GM23338 (cell line): Measurements from ENCODE around the gene AKAP13.

Experiments
- EZH2 ChIP-seq: fragments of 200-600 bp; sonication (generic); IDR thresholded peaks from one replicate; pipeline ENCODE4 v1.8.0; 2017; ENCODE audit warnings: antibody characterized with exemption, mild to moderate bottlenecking, low read depth; ENCODE audit not compliant: unreplicated experiment
- EZH2phosphoT487 ChIP-seq: fragments of 200-600 bp; sonication (generic); IDR thresholded peaks from one replicate; pipeline ENCODE4 v1.8.1; 2018; ENCODE audit warnings: antibody characterized with exemption; ENCODE audit not compliant: unreplicated experiment
- POLR2AphosphoS5 ChIP-seq: IDR thresholded peaks from 2 replicates; pipeline ENCODE4 v1.6.1; 2016; ENCODE audit warnings: antibody characterized with exemption, low read depth
- TF ChIP-seq, protein P1 (sequence below), 2 experiments: fragments of 200-600 bp in 1 of 2; sonication (generic) in 1 of 2; conservative IDR thresholded peaks; 2 replicates each; pipeline versions ENCODE4 v1.5.1 to v1.6.1; 2016 to 2017; ENCODE audit warnings: antibody characterized with exemption in 2 of 2, low read depth in 2 of 2, mild to moderate bottlenecking in 2 of 2, moderate library complexity in 1 of 2

DNA sequence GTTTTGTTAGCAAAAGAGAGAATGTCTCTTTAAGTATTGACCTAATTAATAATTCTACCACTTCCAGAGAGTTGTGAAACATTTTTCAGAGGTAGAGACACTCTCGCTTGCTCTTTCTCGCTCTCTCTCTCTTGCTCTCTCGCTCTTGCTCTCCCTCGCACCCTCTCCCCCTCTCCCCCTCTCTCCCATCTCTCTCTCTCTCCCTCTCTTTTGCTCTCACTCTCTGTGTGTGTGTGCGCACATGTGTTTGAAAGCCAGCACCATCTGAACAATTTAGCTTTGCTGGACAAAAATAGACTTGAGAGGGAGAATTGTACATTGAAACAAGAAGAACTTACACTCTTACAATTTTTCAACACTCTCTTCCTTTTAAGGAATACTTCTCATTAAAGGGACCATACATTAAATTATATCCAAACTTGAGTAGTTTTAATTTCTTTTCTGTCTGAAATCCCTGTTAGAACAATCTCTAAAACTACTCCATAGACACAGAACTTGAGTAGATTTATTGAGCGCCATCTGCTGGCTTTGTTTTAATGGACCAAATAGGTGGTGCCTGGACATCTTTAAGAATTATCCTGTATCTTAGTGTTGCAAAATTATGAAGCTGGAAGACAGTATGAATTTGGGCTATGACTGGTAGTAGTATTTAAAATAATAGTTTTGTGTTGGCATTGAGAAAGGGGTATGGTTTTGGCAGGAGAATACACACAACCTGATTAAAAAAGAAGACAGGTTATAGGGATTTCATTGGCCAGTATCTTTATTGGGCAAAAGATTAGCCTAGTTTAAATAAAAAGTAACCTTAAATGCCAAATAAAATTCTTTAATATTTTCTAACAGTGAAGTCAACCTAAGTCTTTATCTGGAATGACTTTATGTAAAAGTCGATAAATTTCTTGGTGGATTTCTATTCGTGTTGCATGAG, 124.6 kb downstream of the AKAP13 start:
- TF ChIP-seq, protein P1, sequence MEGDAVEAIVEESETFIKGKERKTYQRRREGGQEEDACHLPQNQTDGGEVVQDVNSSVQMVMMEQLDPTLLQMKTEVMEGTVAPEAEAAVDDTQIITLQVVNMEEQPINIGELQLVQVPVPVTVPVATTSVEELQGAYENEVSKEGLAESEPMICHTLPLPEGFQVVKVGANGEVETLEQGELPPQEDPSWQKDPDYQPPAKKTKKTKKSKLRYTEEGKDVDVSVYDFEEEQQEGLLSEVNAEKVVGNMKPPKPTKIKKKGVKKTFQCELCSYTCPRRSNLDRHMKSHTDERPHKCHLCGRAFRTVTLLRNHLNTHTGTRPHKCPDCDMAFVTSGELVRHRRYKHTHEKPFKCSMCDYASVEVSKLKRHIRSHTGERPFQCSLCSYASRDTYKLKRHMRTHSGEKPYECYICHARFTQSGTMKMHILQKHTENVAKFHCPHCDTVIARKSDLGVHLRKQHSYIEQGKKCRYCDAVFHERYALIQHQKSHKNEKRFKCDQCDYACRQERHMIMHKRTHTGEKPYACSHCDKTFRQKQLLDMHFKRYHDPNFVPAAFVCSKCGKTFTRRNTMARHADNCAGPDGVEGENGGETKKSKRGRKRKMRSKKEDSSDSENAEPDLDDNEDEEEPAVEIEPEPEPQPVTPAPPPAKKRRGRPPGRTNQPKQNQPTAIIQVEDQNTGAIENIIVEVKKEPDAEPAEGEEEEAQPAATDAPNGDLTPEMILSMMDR (conservative IDR thresholded peaks at IDR 0.05; ENCODE audit: low read depth in 2 of 2), result peak; percentile 60 to 85
- TF ChIP-seq EZH2 (no peak), POLR2AphosphoS5 (no peak), EZH2phosphoT487 (no peak)
